KMS-11 (cell line): ENCODE measurements around the gene TSEN54.

ENCODE experiments used
- H2AFZ ChIP-seq: fragments of 200-600 bp; sonication (generic); 2 replicates; pipeline ENCODE4 v1.6.1; 2016; ENCODE audit warnings: antibody characterized with exemption, mixed run types, low read depth
- H3K27ac ChIP-seq: fragments of 200-600 bp; sonication (generic); 2 replicates; pipeline ENCODE4 v1.6.1; 2016; ENCODE audit warnings: mild to moderate bottlenecking, mixed run types
- H3K27me3 ChIP-seq: fragments of 200-600 bp; sonication (generic); 2 replicates; pipeline ENCODE4 v1.6.1; 2017; ENCODE audit warnings: mild to moderate bottlenecking, low read depth, mixed run types, moderate library complexity; ENCODE audit not compliant: insufficient read depth
- H3K36me3 ChIP-seq: fragments of 200-600 bp; sonication (generic); 2 replicates; pipeline ENCODE4 v1.6.1; 2017; ENCODE audit warnings: mild to moderate bottlenecking, mixed run types; ENCODE audit not compliant: insufficient read depth
- H3K4me1 ChIP-seq: fragments of 200-600 bp; sonication (generic); 2 replicates; pipeline ENCODE4 v1.6.1; 2016; ENCODE audit warnings: mild to moderate bottlenecking, low read depth, mixed run types; ENCODE audit not compliant: poor library complexity, severe bottlenecking
- H3K4me2 ChIP-seq: fragments of 200-600 bp; sonication (generic); 2 replicates; pipeline ENCODE4 v1.7.0; 2016; ENCODE audit warnings: mild to moderate bottlenecking, mixed run types
- H3K4me3 ChIP-seq: fragments of 200-600 bp; sonication (generic); IDR thresholded peaks from 2 replicates; pipeline ENCODE4 v1.6.1; 2017; ENCODE audit warnings: low read depth, low read length, mixed read lengths; ENCODE audit not compliant: insufficient read depth
- H3K79me2 ChIP-seq: fragments of 200-600 bp; sonication (generic); 2 replicates; pipeline ENCODE4 v1.6.1; 2016; ENCODE audit warnings: low read depth, mixed run types; ENCODE audit not compliant: insufficient read depth
- H3K9ac ChIP-seq: fragments of 200-600 bp; sonication (generic); 2 replicates; pipeline ENCODE4 v1.6.1; 2016; ENCODE audit warnings: mild to moderate bottlenecking, mixed run types
- H4K20me1 ChIP-seq: fragments of 200-600 bp; sonication (generic); 2 replicates; pipeline ENCODE4 v1.6.1; 2016; ENCODE audit warnings: mild to moderate bottlenecking, mixed run types; ENCODE audit not compliant: insufficient read depth
- CTCF ChIP-seq: fragments of 200-600 bp; sonication (generic); conservative IDR thresholded peaks from 2 replicates; pipeline ENCODE4 v1.6.1; 2017; ENCODE audit warnings: low read depth, mild to moderate bottlenecking, antibody characterized with exemption, low read length, moderate library complexity, mixed read lengths

The TSEN54 gene

GRCh38 chr17:75570772-75571171 is 54.4 kb downstream of the TSEN54 start:
- no peaks in the 10 kb centered on the region for H3K36me3 ChIP-seq
- H3K79me2 ChIP-seq = no peaks in the 10 kb centered on the region
- no peak overlapping the region for H3K9ac ChIP-seq
- H3K4me2 ChIP-seq = no peak overlapping the region
- H4K20me1 ChIP-seq = no peaks in the 10 kb centered on the region
- no peak overlapping the region for H2AFZ ChIP-seq
- peaks cover 5% of the 10 kb centered on the region for H3K4me1 ChIP-seq
- no peak overlapping the region for H3K4me3 ChIP-seq
- H3K27ac ChIP-seq = no peak overlapping the region
- H3K27me3 ChIP-seq = peaks cover 2% of the 10 kb centered on the region; the same call in 1 of the 2 replicates
- TF ChIP-seq CTCF = no peak

GRCh38 chr17:75571197-75571884 is 55.0 kb downstream of the TSEN54 start:
- no peak overlapping the region for H3K9ac ChIP-seq
- H4K20me1 ChIP-seq = no peaks in the 10 kb centered on the region
- H3K4me1 ChIP-seq = peaks cover 4% of the 10 kb centered on the region
- no peak overlapping the region for H3K4me2 ChIP-seq
- H3K79me2 ChIP-seq = no peaks in the 10 kb centered on the region
- peaks cover 6% of the 10 kb centered on the region; the same call in 1 of the 2 replicates for H3K27me3 ChIP-seq
- no peak overlapping the region for H3K27ac ChIP-seq
- no peaks in the 10 kb centered on the region for H3K36me3 ChIP-seq
- no peak for TF ChIP-seq CTCF
- no peak overlapping the region for H2AFZ ChIP-seq
- no peak overlapping the region for H3K4me3 ChIP-seq

DNA sequence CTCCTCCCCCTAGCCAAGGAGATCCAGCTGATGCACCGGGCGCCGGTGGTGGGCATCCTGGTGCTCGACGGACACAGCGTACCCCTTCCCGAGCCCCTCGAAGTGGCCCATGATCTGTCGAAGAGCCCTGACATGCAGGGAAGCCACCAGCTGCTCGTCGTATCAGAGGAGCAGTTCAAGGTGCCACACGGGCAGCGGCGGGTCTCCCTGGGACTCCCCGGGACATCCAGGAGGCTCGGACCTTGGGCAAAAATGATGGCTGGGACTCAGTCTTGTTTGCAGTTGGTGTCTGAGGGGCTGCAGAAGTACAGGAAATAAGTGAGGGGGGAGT is 55.5 kb downstream of the TSEN54 start:
- TF ChIP-seq CTCF = no peak
- Histone ChIP-seq H3K36me3 (no peaks in the 10 kb centered on the region), H2AFZ (no peak overlapping the region), H3K27ac (no peak overlapping the region), H3K4me3 (no peak overlapping the region), H3K79me2 (no peaks in the 10 kb centered on the region), H3K4me1 (no peaks in the 10 kb centered on the region), H4K20me1 (no peaks in the 10 kb centered on the region), H3K4me2 (no peak overlapping the region), H3K27me3 (peaks cover 8% of the 10 kb centered on the region; the same call in 1 of the 2 replicates), H3K9ac (no peak overlapping the region)

DNA sequence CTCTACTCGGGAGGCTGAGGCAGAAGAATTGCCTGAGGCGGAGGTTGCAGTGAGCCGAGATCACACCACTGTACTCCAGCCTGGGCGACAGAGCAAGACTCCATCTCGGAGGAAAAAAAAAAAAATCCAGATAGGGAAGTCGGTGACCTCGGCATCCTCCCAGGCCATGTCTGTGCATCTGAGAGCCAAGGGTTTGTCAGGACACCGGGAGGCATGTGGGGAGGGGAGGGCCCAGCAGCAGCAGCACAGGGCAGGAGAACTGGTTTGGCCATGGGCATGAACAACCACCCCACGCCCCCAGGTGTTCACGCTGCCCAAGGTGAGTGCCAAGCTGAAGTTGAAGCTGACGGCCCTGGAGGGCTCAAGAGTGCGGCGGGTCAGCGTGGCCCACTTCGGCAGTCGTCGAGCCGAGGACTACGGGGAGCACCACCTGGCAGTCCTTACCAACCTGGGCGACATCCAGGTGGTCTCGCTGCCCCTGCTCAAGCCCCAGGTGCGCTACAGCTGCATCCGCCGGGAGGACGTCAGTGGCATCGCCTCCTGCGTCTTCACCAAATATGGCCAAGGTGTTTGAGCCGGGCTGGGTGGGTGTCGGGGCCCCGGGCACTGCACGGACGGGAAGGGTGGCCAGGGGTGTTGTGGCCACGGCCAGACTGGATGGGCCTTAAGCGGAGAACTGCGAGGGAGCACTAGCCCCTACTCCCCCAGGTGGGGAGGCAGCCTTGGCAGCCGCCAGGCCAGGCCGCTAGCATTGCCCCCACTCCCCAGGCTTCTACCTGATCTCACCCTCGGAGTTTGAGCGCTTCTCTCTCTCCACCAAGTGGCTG is 56.6 kb downstream of the TSEN54 start:
- Histone ChIP-seq H3K27ac (no peak overlapping the region), H2AFZ (no peak overlapping the region), H3K79me2 (no peaks in the 10 kb centered on the region), H4K20me1 (no peaks in the 10 kb centered on the region), H3K4me2 (no peak overlapping the region), H3K36me3 (no peaks in the 10 kb centered on the region), H3K9ac (no peak overlapping the region), H3K4me1 (no peaks in the 10 kb centered on the region), H3K27me3 (peaks cover 12% of the 10 kb centered on the region; the same call in 1 of the 2 replicates), H3K4me3 (no peak overlapping the region)
- no peak for TF ChIP-seq CTCF
